Left lung (tissue), 10 donors: Measurements from ENCODE around the gene NUP98. TPM values are rescaled to one million over a fixed set of nuclear protein-coding genes. Genes with fewer than 3 reads are reported as not detected.

Experiments used
- ATAC-seq: fragments of 200-7000 bp; cut with Tn5 transposase; one replicate; pipeline ENCODE4 v1.9.1; 2020; ENCODE audit warnings: moderate library complexity
- DNase-seq, 4 donors: peaks; one replicate each; pipeline ENCODE4 v3.0.0-alpha.2; 2013 to 2020
- H3K27ac ChIP-seq, 2 donors: fragments of 200-600 bp; sonication (generic) in 1 of 2; one replicate each; pipeline versions ENCODE4 v1.5.0 to v1.8.0; 2020 to 2021
- H3K27me3 ChIP-seq, 2 donors: fragments of 200-600 bp; sonication (generic) in 1 of 2; one replicate each; pipeline versions ENCODE4 v1.5.0 to v1.8.0; 2020 to 2021
- H3K36me3 ChIP-seq, 2 donors: fragments of 200-600 bp; sonication (generic) in 1 of 2; one replicate each; pipeline versions ENCODE4 v1.5.0 to v1.8.0; 2020 to 2021
- H3K4me1 ChIP-seq, 2 donors: fragments of 200-600 bp; one replicate each; pipeline ENCODE4 v1.8.0; 2021
- H3K4me3 ChIP-seq, 2 donors: fragments of 200-600 bp; sonication (generic) in 1 of 2; one replicate each; pipeline versions ENCODE4 v1.5.0 to v1.8.0; 2020 to 2021; ENCODE audit warnings: mild to moderate bottlenecking in 1 of 2
- H3K9me3 ChIP-seq, 2 donors: fragments of 200-600 bp; sonication (generic) in 1 of 2; one replicate each; pipeline versions ENCODE4 v1.5.0 to v1.8.0; 2020 to 2021
- intact Hi-C, 2 donors: fragments of 100-400 bp; cut with DNase I; formaldehyde crosslinking; loops; one replicate each; pipeline versions ENCODE4 v1.11.2 to v1.14.2; 2022
- polyA plus RNA-seq, 6 donors: library from polyadenylated mRNA; unstranded; fragments of 120-200 nt; gene quantifications; one replicate each; pipeline ENCODE4 v1.2.1, GENCODE V29; 2013; ENCODE audit not compliant: insufficient read length in 6 of 6
- total RNA-seq, 2 donors: library from RNA; stranded (reverse); fragmentation: NEBNext Ultra II Directional; extraction: Animal tissue kit (Norgen Biotek cat#: 25700); gene quantifications; one replicate each; pipeline ENCODE4 v1.2.1, GENCODE V29; 2021
- TF ChIP-seq, protein P1 (sequence below), 2 donors: fragments of 200-600 bp; sonication (generic) in 1 of 2; IDR thresholded peaks; one replicate each; pipeline versions ENCODE4 v1.5.0 to v1.8.0; 2021; ENCODE audit warnings: antibody characterized with exemption in 2 of 2
- donor health status: DM: no; HTN: yes; CAD: no.
- donor health status: DM: no; HTN: no; CAD: no.

The NUP98 gene
- total and polyA plus RNA-seq, 8 donors: 59.9 to 76.3 (median 66.8) TPM

DNA sequence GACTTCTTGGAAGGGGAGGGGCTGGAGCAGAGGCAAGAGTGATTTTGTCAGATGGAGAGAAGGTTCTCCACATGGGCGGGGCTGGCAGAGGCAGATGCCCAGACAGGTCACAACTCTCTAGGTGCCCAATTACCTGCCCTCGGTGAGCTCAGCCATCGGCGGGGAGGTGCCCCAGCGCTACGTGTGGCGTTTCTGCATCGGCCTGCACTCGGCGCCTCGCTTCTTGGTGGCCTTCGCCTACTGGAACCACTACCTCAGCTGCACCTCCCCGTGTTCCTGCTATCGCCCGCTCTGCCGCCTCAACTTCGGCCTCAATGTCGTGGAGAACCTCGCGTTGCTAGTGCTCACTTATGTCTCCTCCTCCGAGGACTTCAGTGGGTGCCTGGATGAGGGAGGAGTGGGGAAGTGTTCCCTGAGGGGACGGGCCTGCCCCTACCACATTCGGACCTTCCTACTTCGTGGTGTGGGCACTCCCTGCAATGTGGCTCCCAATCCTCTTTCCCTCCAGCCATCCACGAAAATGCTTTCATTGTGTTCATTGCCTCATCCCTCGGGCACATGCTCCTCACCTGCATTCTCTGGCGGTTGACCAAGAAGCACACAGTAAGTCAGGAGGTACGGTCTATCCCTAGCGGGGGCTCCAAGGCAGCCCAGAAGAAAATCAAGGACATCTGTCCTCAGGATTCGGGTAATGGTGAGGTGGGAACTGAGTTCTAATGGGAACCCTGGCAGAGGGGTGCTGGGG, 26.6 kb upstream of the NUP98 start:
- DNase-seq: no peak
- H3K9me3 ChIP-seq: no peaks in the 10 kb centered on the region
- TF ChIP-seq, protein P1, sequence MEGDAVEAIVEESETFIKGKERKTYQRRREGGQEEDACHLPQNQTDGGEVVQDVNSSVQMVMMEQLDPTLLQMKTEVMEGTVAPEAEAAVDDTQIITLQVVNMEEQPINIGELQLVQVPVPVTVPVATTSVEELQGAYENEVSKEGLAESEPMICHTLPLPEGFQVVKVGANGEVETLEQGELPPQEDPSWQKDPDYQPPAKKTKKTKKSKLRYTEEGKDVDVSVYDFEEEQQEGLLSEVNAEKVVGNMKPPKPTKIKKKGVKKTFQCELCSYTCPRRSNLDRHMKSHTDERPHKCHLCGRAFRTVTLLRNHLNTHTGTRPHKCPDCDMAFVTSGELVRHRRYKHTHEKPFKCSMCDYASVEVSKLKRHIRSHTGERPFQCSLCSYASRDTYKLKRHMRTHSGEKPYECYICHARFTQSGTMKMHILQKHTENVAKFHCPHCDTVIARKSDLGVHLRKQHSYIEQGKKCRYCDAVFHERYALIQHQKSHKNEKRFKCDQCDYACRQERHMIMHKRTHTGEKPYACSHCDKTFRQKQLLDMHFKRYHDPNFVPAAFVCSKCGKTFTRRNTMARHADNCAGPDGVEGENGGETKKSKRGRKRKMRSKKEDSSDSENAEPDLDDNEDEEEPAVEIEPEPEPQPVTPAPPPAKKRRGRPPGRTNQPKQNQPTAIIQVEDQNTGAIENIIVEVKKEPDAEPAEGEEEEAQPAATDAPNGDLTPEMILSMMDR (IDR thresholded peaks at IDR 0.05): no peak
- peaks cover 0 to 38% of the 10 kb centered on the region in 2 donors for H3K36me3 ChIP-seq
- no peaks in the 10 kb centered on the region for H3K27me3 ChIP-seq
- peaks cover 0 to 30% of the 10 kb centered on the region in 2 donors for H3K4me1 ChIP-seq
- H3K27ac ChIP-seq: no peak overlapping the region
- H3K4me3 ChIP-seq: no peak overlapping the region
- intact Hi-C loops: no loop called here
- ATAC-seq: no peak

DNA sequence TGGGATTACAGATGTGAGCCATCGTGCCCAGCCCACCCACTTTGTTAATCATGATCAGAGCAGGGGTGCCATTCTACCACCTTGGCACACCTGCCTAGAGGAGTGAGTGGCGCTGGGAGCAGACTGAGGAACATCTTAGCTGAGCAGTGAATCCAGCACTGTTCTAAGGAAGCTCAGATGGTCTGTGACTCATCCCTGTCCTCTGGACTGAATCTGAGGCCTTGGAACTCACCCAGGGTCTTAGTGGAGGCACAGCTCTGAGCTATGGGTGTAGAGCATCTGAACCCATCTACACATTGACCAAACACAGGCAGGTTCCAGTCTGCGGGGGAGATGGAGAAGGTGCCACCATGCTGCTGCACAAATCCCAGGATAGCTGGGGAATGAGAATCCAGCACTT, 25.9 kb upstream of the NUP98 start:
- TF ChIP-seq, protein P1 (IDR thresholded peaks at IDR 0.05): no peak
- Histone ChIP-seq H3K4me3 (no peak overlapping the region), H3K27ac (no peak overlapping the region), H3K4me1 (peaks cover 0 to 29% of the 10 kb centered on the region in 2 donors), H3K27me3 (no peaks in the 10 kb centered on the region), H3K9me3 (no peaks in the 10 kb centered on the region), H3K36me3 (peaks cover 0 to 35% of the 10 kb centered on the region in 2 donors)
- intact Hi-C loops: no loop called here
- ATAC-seq: peak; percentile 16
- DNase-seq: no peak

DNA sequence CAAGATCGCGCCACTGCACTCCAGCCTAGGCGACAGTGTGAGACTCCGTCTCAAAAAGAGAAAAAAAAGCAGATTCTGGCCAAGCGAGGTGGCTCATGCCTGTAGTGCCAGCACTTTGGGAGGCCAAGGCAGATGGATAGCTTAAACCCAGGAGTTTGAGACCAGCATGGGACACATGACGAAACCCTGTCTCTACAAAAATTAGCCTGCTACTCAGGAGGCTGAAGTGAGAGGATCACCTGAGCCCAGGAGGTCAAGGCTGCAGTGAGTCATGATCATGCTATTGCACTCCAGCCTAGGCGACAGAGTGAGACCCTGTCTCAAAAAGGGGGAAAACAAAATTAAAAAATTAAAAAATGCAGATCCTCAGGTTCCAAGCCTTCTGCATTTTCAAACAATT, 25.0 kb upstream of the NUP98 start:
- TF ChIP-seq, protein P1 (IDR thresholded peaks at IDR 0.05): no peak
- ATAC-seq (no peak), DNase-seq (no peak)
- Histone ChIP-seq H3K36me3 (peaks cover 0 to 25% of the 10 kb centered on the region in 2 donors), H3K4me3 (no peak overlapping the region), H3K4me1 (peaks cover 0 to 25% of the 10 kb centered on the region in 2 donors), H3K9me3 (no peaks in the 10 kb centered on the region), H3K27ac (no peak overlapping the region), H3K27me3 (no peaks in the 10 kb centered on the region)
- intact Hi-C loops: no loop called here

DNA sequence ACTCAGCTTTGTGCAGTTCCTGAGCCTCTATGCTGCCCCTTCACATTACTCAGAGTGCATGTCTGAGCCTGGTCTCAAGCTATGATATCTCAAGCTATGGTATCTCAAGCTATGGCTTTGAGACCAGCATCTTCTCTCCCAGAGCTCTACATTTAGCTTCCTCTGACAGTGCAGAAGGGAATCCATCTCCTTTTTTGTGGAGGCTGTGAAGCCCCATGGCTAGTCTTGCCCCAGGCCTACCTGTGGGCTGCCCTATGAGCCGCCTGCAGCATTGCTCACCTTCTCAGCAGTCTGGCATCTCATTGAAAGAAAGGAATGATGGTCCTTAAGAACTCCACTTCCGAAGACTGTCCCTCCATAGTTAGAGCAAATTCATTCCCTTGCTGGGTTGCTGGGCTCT, 23.6 kb upstream of the NUP98 start:
- Histone ChIP-seq H3K27me3 (no peaks in the 10 kb centered on the region), H3K36me3 (peaks cover 0 to 12% of the 10 kb centered on the region in 2 donors), H3K9me3 (no peaks in the 10 kb centered on the region), H3K4me3 (no peak overlapping the region), H3K27ac (no peak overlapping the region), H3K4me1 (peaks cover 0 to 20% of the 10 kb centered on the region in 2 donors)
- intact Hi-C loops: no loop called here
- TF ChIP-seq, protein P1 (IDR thresholded peaks at IDR 0.05): no peak
- DNase-seq: no peak
- ATAC-seq: no peak

DNA sequence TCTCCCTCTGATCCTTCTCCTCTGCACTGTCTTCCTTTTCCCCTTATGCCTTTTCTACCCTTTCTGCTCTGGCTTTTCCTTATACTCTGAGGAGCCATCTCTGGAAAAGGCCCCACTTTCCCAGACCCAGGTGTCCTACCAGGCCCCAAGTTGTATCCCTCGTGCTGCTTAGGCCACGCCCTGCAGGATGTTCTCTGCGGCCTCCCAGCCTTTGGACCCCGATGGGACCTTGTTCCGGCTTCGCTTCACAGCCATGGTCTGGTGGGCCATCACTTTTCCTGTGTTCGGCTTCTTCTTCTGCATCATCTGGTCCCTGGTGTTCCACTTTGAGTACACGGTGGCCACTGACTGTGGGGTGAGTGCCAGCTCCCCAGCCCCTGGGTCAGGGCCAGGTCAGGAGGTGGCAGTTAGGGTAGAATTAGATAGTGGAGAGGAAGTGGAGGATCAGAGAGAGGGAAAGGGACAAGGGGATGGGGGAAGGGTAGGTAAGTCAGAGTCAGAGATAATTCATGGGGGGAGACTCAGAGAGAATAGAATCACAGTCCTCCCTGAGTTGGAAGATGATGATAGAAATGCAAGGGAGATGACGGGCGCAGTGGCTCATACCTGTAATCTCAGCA, 19.9 kb upstream of the NUP98 start:
- H3K4me1 ChIP-seq: peaks cover 0 to 4% of the 10 kb centered on the region in 2 donors
- no peaks in the 10 kb centered on the region for H3K36me3 ChIP-seq
- DNase-seq (no peak), ATAC-seq (no peak)
- no peaks in the 10 kb centered on the region for H3K27me3 ChIP-seq
- TF ChIP-seq, protein P1 (IDR thresholded peaks at IDR 0.05): no peak
- intact Hi-C loops: no loop called here
- no peak overlapping the region for H3K4me3 ChIP-seq
- no peak overlapping the region for H3K27ac ChIP-seq
- no peaks in the 10 kb centered on the region for H3K9me3 ChIP-seq
